SK-N-MC (cell line): Measurements from ENCODE around the gene SLCO1B3.

ENCODE experiments used
- EZH2 ChIP-seq: fragments of 200-600 bp; sonication (generic); IDR thresholded peaks from one replicate; pipeline ENCODE4 v1.6.1; 2017; ENCODE audit warnings: antibody characterized with exemption
- FOXP2 ChIP-seq: optimal IDR thresholded peaks from 2 replicates; pipeline ENCODE3; 2011; ENCODE audit warnings: mild to moderate bottlenecking, moderate library complexity; ENCODE audit not compliant: insufficient read depth; ENCODE audit errors: extremely low read length, control extremely low read depth
- POLR2AphosphoS5 ChIP-seq: IDR thresholded peaks from 2 replicates; pipeline ENCODE4 v1.6.1; 2012; ENCODE audit warnings: mild to moderate bottlenecking, low read depth, low read length, borderline replicate concordance

DNA sequence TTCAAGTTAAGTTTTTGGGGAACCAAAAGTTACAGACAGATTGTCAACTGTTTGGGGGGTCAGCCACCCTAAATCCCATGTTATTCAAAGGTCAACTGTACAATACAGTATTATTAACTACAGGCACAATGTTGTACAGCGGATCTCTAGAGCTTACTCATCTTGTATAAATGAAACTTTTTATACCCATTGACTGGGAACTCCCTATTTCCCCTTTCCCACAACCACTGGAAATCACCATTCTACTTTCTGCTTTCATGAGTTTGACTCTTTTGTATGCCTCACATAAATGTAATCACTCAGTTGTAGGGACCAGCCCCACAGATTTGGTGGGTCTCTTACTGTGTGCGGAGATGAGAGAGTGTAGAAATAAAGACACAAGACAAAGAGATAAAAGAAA, 57.8 kb downstream of the SLCO1B3 start:
- no peak for TF ChIP-seq EZH2
- TF ChIP-seq POLR2AphosphoS5 = no peak
- no peak for TF ChIP-seq FOXP2
